Lower leg skin (tissue), 3 donors: ENCODE results near the gene SPC25.

Experiments used
- POLR2A ChIP-seq, 2 donors: fragments of 450-650 bp; IDR thresholded peaks; one replicate each; pipeline ENCODE4 v1.6.1; 2016 to 2017; ENCODE audit warnings: antibody characterized with exemption in 2 of 2, mild to moderate bottlenecking in 1 of 2, moderate library complexity in 1 of 2
- TF ChIP-seq, protein P1 (sequence below), 3 donors: fragments of 450-650 bp; IDR thresholded peaks; one replicate each; pipeline ENCODE4 v1.5.1; 2016; ENCODE audit warnings: antibody characterized with exemption in 3 of 3, mild to moderate bottlenecking in 3 of 3, moderate library complexity in 2 of 3

DNA sequence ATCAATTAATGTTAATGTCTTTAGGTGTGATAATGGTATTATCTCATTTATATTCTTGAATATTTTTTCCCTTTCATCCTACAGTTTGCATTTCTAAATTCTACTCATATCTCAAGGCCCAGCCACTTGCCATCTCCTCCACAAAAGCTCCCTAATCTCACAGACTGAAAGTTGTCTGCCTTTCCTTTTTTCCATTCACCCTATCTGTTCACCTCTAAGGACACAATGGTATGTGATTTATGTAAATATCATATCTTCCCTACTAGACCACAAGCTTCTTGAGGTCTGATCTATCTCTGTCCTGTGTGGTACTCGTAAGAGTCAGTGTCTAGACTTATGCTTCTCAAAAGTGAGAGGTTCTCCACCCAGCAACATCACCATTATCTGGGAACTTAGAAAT lies 3.9 kb upstream of the SPC25 start:
- TF ChIP-seq, protein P1, sequence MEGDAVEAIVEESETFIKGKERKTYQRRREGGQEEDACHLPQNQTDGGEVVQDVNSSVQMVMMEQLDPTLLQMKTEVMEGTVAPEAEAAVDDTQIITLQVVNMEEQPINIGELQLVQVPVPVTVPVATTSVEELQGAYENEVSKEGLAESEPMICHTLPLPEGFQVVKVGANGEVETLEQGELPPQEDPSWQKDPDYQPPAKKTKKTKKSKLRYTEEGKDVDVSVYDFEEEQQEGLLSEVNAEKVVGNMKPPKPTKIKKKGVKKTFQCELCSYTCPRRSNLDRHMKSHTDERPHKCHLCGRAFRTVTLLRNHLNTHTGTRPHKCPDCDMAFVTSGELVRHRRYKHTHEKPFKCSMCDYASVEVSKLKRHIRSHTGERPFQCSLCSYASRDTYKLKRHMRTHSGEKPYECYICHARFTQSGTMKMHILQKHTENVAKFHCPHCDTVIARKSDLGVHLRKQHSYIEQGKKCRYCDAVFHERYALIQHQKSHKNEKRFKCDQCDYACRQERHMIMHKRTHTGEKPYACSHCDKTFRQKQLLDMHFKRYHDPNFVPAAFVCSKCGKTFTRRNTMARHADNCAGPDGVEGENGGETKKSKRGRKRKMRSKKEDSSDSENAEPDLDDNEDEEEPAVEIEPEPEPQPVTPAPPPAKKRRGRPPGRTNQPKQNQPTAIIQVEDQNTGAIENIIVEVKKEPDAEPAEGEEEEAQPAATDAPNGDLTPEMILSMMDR (IDR thresholded peaks at IDR 0.05), result no peak
- TF ChIP-seq POLR2A (IDR thresholded peaks at IDR 0.05), result no peak
